HFFc6 (cell line): Measurements from ENCODE around the gene GINS3. TPM values are rescaled to one million over a fixed set of nuclear protein-coding genes. Genes with fewer than 3 reads are reported as not detected.

Experiments
- DNase-seq: peaks from one replicate; pipeline ENCODE4 v3.0.0-alpha.2; 2018
- H3K27ac Mint-ChIP-seq: 2 replicates; pipeline ENCODE4 v1.8.0; 2020; ENCODE audit warnings: mild to moderate bottlenecking, mixed read lengths
- H3K27me3 Mint-ChIP-seq: 2 replicates; pipeline ENCODE4 v1.8.0; 2021; ENCODE audit warnings: mild to moderate bottlenecking, moderate library complexity, mixed read lengths; ENCODE audit not compliant: insufficient read depth
- H3K36me3 Mint-ChIP-seq: 2 replicates; pipeline ENCODE4 v1.8.0; 2021; ENCODE audit warnings: low read depth, mixed read lengths
- H3K4me1 Mint-ChIP-seq: 2 replicates; pipeline ENCODE4 v1.8.0; 2020; ENCODE audit warnings: low read depth, mixed read lengths
- H3K4me3 Mint-ChIP-seq: 2 replicates; pipeline ENCODE4 v1.8.0; 2020; ENCODE audit warnings: mild to moderate bottlenecking, moderate library complexity, mixed read lengths
- H3K9me3 Mint-ChIP-seq: 2 replicates; pipeline ENCODE4 v1.8.0; 2020; ENCODE audit warnings: mild to moderate bottlenecking, mixed read lengths
- total RNA-seq, 6 experiments: library from RNA; stranded (reverse); fragmentation: NEBNext Ultra II Directional; extraction: Animal tissue kit (Norgen Biotek cat#: 25700); gene quantifications; 2 replicates in 1 of 6; 3 replicates in 5 of 6; pipeline ENCODE4 v1.2.3, GENCODE V29; 2021
- TF ChIP-seq, protein P1 (sequence below): fragments of 200-600 bp; sonication (generic); IDR thresholded peaks from 2 replicates; pipeline ENCODE4 v1.5.0; 2021; ENCODE audit warnings: antibody characterized with exemption, mild to moderate bottlenecking

Gene GINS3
- total RNA-seq, 6 experiments from 2014 or later: 3.0 to 6.4 (median 5.9) TPM

DNA sequence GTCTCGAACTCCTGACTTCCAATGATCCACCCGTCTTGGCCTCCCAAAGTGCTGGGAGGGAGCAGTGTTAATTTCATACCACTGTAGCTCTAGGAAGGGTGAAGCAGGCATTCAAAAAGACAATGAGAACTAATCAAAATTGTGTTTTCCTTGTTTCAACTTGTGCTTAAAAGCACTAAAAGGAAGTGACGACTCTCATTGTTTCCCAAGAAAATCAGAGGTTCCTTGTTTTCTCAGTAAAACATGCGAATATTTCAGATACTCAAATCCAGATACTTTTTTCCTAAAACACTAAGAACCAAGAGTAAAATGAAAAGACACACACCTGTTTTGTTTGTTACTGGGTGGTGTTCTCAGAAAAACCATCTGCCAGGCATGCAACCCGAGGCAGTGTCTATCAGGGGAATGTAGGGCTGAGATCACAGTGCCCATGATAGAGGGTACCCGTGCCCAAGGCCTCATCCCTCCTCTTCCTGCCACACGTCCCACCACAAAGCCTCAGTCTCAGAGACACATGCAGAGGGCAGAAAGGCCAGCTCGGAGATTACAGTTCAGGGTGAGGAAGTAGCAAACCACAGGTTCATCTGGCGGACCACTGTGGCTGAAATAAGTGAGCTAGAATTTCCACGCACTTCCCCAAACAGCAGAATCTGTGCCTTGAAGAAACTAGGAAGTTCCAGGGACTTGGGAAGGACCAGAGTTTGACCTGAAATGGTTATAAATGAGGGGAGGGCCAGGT is 33.7 kb downstream of the GINS3 start:
- H3K4me3 Mint-ChIP-seq: no peak overlapping the region
- peaks cover 8% of the 10 kb centered on the region for H3K4me1 Mint-ChIP-seq
- no peak for DNase-seq
- TF ChIP-seq, protein P1, sequence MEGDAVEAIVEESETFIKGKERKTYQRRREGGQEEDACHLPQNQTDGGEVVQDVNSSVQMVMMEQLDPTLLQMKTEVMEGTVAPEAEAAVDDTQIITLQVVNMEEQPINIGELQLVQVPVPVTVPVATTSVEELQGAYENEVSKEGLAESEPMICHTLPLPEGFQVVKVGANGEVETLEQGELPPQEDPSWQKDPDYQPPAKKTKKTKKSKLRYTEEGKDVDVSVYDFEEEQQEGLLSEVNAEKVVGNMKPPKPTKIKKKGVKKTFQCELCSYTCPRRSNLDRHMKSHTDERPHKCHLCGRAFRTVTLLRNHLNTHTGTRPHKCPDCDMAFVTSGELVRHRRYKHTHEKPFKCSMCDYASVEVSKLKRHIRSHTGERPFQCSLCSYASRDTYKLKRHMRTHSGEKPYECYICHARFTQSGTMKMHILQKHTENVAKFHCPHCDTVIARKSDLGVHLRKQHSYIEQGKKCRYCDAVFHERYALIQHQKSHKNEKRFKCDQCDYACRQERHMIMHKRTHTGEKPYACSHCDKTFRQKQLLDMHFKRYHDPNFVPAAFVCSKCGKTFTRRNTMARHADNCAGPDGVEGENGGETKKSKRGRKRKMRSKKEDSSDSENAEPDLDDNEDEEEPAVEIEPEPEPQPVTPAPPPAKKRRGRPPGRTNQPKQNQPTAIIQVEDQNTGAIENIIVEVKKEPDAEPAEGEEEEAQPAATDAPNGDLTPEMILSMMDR: no peak
- H3K36me3 Mint-ChIP-seq: no peaks in the 10 kb centered on the region
- H3K27me3 Mint-ChIP-seq: peaks cover 32% of the 10 kb centered on the region
- no peak overlapping the region for H3K27ac Mint-ChIP-seq
- H3K9me3 Mint-ChIP-seq: no peaks in the 10 kb centered on the region

DNA sequence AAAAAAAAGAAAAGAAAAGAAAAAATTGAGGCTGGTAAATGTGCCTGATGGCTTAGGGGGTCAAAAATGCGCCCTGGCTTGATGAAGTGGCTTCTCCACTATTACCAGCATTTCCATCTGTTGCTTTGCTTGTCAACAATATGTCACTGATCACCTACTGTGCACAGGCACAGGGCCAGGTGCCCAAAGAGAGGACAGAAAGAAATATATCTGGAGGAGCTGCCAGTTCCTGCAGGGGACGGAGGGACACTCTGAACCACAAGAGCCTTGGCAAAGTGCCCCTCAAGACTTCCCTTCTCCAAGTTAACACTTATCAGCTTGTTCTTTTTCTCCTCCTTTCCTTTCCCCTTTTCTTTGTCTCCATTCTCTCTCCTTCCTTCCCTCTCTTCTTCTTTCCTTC is 34.7 kb downstream of the GINS3 start:
- Mint-ChIP-seq H3K9me3 (no peaks in the 10 kb centered on the region), H3K27me3 (peaks cover 38% of the 10 kb centered on the region), H3K4me3 (no peak overlapping the region), H3K4me1 (no peaks in the 10 kb centered on the region), H3K27ac (no peak overlapping the region), H3K36me3 (no peaks in the 10 kb centered on the region)
- DNase-seq: no peak
- TF ChIP-seq, protein P1: no peak

DNA sequence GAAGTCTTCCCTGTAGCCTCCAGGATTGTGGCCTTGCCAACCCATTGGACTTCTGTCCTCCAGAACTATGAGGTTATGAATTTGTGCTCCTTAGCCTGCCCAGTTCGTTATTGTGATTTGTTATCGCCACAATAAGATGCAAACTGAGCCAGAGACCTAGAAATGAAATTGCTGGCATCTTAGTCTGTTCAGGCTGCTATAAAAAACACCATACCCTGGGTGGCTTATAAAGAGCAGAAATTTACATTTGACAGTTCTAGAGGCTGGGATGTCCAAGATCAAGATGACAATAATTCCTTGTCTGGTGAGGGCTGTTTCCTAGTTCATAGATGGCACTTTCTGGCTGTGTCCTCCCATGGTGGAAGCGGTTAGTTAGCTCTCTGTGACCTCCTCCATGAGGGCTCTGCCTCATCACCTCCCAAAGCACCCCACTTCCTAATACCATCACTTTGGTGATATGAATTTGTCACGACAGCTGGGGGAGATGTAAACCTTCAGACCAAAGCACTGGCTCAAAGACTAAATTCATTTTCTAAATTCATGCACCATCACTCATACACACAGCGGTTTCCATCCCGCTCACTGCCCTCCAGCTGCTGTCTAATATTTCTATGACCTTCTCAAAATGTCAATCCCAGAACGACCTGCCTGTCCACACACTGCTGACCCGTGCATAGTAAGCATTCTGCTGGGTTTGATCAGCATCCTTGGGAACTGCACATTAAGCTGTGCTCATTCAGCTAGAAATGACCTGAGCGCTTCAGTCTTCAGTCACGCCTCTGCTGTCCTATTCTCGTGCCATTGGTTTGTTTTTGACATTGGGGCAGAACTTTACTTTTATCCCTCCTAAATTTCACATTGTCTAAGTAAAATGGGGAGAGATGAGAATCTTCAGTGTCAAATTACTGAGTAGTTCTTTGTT is 36.6 kb downstream of the GINS3 start:
- peaks cover 37% of the 10 kb centered on the region for H3K27me3 Mint-ChIP-seq

DNA sequence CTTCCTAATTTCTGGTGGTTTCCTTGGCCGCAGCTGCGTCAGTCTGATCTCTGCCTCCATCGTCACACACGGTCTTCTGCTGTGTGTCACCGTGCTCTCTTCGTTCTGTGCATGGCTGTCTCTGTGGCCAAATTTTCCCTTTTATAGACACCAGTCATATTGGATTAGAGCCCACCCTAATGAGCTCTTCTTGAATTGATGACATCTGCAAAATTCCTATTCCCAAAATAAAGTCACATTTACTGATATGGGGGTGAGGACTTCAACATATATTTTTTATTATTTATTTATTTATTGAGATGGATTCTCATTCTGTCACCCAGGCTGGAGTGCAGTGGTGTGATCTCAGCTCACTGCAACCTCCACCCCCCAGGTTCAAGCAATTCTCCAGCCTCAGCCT is 38.4 kb downstream of the GINS3 start:
- DNase-seq: no peak
- H3K36me3 Mint-ChIP-seq: no peaks in the 10 kb centered on the region

More for the DNA sequence above, 36.6 kb downstream of the GINS3 start:
- Mint-ChIP-seq H3K36me3 (no peaks in the 10 kb centered on the region), H3K27ac (no peak overlapping the region), H3K9me3 (no peaks in the 10 kb centered on the region), H3K4me3 (no peak overlapping the region), H3K4me1 (no peaks in the 10 kb centered on the region)
- DNase-seq: no peak
- TF ChIP-seq, protein P1: no peak

DNA sequence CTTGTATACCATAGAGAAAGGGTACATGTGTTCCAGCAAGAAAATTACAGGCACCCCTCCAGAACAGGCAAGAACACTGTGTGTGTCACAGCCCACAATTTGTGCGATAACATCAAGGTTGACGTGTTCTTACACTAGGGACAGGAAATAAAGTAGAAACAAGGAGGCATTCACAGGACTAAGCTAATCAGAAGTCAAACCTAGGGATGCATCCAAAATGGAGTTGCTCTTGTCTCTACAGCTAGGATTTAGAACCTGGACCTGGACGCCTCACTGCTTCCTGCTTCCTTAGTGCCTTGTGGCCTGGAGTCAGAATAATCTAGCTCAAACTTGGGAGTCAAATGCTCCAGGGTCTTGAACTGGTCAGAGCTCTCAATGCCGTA is 41.3 kb downstream of the GINS3 start:
- TF ChIP-seq, protein P1: no peak
- H3K4me3 Mint-ChIP-seq: no peak overlapping the region
- no peak overlapping the region for H3K27ac Mint-ChIP-seq
- H3K36me3 Mint-ChIP-seq: 0 out of 2 replicates have a peak, but pooled peaks cover 4% of the 10 kb centered on the region
- H3K9me3 Mint-ChIP-seq: no peaks in the 10 kb centered on the region
- H3K4me1 Mint-ChIP-seq: no peaks in the 10 kb centered on the region
- DNase-seq: no peak
- peaks cover 22% of the 10 kb centered on the region for H3K27me3 Mint-ChIP-seq

More for the DNA sequence above, 38.4 kb downstream of the GINS3 start:
- H3K27ac Mint-ChIP-seq: no peak overlapping the region
- no peaks in the 10 kb centered on the region for H3K4me1 Mint-ChIP-seq
- peaks cover 24% of the 10 kb centered on the region for H3K27me3 Mint-ChIP-seq
- no peaks in the 10 kb centered on the region for H3K9me3 Mint-ChIP-seq
- TF ChIP-seq, protein P1: no peak
- no peak overlapping the region for H3K4me3 Mint-ChIP-seq
